HuH-7 (cell line): Measurements from ENCODE around the gene INTS1.
"Not testable (repeated sequence)": the region's sequence is repeated elsewhere in the genome, so short reads cannot be mapped to it uniquely, and the experiment has no call there.

Source experiments
- DNase-seq: peaks from one replicate; pipeline ENCODE4 v3.0.0; 2011; ENCODE audit warnings: low spot score

The INTS1 gene

DNA sequence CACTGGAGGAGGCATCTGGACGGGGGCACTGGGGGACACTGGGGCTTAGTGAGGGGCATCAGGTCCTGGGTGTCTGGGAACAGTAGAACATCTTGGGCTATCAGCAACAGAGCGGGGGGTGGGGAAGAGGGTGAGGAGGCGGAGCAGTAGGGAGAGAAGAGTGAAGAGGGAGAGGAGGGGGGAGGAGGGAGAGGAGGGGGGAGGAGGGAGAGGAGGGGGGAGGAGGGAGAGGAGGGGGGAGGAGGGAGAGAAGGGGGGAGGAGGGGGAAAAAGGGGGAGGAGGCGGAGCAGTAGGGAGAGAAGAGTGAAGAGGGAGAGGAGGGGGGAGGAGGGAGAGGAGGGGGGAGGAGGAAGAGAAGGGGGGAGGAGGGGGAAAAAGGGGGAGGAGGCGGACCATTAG, 58.2 kb downstream of the INTS1 start:
- DNase-seq: not testable (repeated sequence)

DNA sequence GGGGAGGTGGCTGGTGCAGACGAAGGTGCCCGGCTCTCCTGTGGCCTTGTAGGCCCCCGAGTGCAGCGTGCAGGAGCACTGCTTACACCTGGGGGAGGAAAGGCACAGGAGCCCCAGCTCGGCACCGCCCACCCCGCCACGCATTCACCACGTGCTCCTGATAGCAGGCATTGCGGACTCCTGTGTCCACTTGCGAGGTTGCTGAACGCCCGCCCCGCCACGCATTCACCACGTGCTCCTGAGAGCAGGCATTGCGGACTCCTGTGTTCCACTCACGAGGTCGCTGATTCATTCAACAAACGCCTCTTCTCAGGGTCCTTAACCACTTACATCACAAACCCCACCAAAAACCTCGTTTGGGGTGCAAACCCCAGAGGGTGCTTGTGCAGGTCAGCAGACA, 58.8 kb downstream of the INTS1 start:
- DNase-seq: no peak

DNA sequence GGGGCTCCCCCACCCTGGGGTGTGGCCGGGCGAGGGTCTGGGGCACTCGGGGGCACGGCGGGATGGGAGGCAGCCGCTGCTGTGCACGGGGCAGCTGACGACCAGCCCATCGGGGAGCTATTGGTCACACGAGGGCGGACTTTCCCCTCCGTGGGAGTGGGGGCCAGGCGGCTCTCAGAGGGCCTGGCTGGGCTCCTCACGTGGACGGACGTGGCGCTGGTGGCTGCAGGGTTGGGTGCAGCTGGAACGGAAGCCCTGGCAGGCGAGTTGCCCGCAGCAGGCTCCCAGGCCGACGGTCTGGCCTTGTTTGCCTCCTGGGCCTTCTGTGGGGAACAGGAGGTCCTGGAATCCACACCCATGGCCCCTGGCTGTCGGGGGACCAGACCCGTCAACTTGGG, 59.3 kb downstream of the INTS1 start:
- no peak for DNase-seq

DNA sequence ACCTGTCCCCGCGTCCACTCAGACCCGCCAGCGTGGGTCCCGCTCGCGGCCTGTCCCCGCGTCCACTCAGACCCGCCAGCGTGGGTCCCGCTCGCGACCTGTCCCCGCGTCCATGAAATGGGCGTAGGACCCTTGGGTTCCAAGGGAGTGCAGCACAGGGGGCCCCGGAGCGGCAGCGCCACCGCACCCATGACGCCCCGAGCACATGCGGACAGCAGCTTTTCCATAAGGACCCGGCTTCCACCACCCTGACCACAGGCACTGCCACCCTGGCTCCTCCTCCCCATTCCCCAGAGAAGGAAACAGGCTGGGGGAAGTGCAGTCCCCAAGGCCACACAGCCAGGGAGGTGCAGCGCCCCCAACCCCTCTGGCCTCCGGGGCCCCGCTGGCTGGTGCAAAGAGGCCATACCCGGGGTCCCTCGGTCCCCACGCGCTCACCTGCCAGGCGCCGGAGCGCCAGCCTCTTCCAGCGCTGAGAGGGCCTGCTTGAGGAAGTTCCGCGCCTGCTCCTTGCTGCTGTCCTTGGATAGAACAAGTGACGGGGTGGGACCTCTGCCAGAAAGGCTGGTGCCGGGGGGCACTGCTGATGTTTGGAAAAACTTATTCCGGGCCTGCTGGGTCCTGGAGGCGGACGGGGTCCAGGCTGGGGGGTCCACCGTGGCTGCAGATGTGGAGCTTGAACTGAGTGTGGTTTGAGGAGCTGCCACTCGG, 59.8 kb downstream of the INTS1 start:
- DNase-seq: no peak

DNA sequence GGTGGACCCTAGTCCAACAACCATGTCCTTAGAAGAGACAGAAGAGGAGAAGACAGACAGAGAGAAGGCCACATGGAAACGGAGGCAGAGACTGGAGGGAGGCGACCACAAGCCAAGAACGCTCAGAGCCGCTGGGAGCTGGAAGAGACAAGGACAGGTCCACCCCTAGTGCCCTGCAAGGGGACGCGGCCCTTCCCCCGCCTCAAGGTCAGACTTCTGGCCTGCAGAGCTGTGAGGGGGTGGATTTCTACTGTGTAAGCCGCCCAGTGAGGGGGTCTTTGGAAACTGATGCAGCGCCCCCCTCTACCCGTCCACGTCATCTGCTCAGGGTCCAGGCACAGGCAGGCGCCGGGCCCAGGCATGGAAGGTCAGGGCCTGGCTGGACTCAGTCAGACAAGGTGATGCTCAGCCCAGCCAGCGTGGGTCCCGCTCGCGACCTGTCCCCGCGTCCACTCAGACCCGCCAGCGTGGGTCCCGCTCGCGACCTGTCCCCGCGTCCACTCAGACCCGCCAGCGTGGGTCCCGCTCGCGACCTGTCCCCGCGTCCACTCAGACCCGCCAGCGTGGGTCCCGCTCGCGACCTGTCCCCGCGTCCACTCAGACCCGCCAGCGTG, 60.5 kb downstream of the INTS1 start:
- DNase-seq: not testable (repeated sequence)

DNA sequence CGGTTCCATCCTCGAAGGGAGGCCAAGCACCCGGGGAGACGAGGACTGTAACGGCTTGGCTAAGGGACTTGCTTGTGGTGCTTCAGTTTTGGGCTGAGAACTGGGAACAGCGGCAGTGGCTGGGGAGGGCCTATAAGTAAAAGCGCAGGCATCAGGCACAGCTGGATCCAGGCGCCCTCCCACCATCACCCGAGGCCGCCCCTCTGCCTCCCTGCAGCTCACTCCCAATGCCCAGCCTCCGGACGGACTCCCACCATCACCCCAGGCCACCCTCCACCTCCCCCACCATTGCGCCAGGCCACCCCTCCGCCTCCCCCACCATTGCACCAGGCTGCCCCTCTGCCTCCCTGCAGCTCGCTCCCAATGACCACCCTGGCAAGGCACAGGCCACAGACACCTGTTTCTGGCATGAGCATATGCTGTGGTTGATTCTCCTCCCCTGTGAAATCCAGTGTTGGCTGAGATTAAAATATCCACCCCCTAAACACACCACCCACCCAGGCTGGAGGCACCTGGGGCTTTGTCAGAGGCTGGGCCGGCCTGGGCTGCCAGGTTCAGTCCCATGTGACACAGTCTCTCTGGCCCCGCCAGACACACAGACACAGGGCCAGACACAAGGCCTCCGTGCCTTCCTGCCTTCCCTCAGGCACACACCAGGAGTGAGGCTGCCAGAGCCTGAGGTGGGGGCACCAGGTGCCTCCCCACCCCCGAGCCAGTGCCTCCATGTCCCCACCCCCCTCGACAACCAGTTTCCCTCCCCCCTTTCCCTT, 61.6 kb downstream of the INTS1 start:
- no peak for DNase-seq

DNA sequence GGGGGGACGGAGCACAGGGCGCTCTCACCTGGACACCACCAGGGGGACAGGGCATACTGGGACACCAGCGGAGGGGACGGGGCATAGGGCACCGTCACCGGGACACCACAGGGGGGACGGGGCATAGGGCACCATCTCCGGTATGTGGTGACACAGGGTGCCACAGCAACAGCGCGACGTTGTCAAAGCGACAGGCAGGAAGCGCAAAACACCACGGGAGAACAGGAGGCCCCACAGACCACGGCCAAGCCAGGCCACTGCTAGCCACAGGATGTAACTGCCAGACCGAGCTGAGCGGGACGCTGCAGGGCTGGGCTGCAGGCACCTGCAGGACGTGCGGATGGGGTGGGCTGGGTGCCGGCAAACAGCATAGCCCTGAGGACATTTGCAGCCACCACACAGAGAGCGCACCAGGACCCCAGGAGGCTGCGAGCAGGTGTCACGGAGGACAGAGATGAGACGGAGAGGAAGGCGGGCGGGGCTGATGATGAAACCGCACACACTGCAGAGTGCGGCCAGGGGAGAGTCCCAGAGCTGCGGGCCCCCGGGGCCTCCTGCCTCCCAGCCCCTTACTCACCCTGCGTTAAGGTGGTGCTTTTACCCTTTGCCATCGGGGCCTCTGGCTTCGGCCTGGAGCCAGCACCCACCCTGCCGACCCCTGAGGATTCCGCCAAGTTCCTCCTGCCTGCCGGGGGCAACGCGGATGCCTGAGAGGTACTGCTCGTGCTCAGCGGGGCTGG, 62.4 kb downstream of the INTS1 start:
- no peak for DNase-seq

DNA sequence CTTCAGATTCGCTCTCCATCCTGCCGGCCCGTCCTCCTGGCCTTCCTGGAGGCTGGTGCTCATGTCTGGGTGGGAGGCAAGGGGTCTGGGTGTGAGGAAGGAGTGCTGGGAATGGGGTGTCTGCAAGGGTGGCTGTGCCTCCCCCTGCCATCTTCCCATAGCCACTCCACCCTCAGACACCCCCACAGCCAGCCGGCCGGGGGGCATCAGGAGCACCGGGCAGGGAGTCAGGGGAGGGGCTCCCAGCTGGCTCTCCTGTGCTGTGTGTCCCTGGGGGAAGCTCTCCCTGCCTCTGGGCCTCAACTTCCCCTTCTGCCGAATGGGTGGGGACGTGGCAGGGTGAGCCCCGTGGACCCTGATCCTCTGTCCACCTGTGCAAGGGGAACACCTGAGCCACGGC, 63.6 kb downstream of the INTS1 start:
- no peak for DNase-seq

DNA sequence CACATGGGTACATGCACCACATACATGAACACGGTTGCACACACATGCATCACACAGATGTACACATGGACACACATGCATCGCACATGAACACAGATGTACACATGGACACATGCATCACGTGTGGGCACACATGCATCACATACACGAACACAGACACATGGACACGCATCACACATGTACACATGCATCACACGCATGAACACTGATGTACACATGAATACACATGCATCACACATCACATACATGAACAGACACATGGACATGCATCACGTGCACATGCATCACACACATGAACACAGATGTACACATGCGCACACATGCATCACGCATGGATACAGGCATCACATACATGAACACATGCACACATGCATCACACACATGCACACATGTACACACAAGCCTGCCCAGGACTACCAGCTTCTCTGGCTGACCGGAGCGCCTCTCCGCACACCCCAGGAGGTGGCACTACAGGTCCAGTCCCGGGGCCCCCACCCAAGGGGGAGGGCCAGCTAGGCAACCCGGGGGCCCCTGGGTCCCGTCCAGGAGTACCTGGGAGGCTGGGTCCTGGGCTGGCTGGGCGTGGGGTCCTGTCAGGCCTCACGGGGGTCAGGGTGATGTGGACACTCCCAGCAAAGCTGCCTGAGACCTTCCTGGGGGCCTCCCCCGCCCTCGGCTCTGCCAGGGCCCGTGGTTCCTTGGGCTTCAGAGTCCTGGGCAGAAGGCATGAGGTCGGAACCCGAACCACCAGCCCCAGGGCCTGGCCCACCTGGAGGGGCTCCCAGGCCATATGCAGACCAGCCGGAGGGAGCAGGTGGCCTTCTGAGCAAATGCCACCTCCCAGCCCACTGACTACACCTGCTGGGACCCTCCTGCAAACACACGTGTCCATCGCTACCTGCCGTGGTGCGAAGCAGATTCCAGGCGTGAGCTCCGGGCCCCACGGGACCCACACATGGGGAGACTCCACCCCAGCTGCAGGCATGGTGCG, 64.5 kb downstream of the INTS1 start:
- no peak for DNase-seq

DNA sequence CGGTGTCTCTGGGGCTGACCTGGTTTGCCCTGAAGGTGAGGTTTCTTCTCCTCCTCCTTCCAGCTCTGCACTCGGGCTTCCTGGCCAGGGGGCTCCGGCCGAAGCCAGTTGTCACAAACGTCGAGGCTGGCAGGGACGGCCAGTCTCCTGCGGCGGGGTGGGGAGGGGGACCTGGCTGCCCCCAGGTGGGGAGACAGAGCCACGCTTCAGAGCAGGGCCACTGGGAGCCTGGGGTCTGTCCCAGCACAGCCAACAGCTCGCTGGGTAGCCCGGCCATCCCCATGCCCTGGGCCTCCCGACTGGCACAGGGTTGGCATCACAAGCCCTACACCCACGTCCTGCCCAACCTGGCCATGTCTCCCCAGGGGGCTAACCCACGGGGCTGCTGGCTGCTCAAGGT, 65.4 kb downstream of the INTS1 start:
- no peak for DNase-seq

DNA sequence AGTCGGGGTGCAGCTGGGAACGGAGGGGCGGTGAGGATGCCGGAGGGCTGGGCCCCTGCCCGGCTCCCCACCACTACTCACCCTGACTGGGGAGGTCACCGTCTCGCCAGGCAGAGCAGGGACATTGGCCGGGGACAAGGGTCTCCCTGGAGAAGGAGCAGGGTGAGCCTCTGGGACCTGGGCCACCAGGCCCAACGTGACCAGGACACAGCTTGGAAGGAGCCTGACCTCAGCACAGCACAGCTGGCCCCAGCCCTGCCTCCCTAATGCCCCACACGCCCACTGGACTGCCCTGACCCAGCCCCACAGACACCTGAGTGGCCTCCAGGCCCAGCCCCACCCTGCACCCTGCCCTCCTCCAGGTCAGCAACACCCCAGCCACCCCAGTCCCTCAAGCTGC, 66.0 kb downstream of the INTS1 start:
- DNase-seq: no peak

DNA sequence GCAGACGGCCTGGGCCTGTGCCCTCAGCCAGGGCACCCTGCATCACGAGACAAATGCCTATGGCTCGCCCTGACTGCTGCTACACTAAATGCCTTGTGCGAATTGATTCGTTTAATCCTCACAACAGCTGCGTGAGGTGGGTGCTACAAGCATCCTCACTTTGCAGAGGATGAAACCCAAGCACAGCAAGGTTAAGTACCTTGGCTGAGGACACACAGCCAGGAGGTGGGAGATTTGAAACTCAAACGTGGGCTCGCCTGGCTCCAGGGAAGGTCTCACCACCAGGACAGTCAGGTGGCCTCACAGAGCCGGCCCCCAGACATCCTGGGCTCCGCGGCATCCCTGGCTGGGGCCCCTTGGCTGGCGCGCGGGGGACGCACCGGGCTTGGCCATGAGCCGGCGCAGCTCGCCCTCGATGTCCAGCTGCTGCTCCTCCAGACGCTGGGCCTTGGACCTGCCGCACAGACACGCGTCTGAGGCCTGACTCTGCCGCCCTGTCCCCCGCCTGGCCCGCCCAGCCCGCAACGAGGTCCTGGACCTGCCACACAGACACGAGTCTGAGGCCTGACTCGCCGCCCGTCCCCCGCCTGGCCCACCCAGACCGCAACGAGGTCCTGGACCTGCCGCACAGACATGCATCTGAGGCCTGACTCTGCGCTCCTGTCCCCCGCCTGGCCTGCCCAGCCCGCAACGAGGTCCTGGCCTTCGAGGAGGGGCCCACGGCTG, 66.9 kb downstream of the INTS1 start:
- no peak for DNase-seq

DNA sequence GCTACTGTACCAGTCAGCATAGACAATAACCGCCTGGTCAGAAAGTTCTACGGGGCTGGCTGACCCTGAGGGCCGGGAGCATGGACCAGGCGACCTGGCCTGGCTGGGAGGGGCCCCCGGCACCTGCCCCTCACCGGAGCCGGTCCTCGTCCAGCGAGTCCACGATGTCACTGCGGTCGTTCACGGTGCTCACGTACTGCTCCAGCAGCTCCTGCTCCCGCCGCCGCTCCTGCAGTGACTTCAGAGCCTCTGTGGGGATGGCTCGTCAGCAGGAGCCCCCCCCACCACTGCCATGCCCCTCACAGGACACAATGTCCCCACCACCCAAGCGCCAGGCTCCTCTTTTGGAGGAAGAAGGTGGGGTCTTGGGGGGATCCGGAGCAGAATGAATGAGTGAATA, 67.6 kb downstream of the INTS1 start:
- DNase-seq: no peak

DNA sequence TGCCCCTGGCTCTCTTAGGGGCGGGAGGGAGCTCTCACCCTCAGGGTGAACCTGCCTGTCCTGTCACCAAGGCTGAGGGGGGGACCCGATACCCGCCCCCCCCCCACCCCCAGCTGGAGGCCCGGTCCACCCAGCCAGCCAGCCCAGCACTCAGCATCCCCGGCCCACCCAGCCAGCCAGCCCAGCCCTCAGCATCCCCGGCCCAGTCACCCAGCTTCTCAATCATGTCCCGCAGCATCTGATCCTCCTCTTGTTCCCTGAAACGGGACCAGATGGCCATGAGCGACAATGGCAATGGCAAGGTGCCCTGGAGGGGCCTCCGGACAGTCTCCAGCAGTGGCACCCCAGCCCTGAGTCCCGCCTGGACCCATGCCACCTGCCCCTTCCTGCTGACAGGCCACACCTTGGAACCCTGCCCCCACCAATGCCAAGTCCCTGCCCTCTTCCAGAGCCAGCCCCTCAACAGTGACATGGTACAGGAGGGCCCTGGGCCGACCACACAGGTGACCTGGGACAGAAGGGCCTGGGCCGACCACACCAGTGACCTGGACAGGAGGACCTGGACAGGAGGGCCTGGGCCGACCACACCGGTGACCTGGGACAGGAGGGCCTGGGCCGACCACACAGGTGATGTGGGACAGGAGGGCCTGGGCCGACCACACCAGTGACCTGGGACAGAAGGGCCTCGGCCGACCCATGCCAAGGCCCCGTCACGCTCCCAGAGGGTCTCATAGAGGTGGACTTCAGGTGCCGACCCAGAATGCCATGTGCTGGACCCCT, 69.1 kb downstream of the INTS1 start:
- DNase-seq: no peak

DNA sequence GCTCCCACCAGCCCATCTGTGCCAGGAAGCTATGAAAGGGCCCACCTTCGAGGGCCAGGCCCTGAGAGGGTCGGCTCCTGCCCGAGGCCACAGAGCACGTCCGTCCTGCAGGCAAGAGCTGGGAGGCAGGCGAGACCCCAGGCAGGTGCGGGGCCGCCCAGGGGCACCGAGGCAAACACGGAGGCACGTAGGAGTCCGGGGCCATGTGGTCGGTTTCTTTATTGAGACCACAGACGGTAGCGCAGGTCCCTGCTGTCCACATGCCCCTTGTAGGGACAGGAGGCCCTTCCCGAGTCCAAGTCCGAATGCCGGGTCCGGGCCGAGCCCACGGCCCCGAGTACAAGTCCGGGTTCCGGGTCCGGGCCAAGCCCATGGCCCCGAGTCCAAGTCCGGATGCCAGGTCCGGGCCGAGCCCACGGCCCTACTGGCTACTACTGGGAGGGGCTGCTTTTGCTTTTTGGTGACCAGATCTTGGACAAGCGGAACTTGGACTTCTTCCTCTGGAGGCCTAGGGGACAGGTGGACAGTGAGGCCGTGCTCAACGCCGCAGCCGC, 69.9 kb downstream of the INTS1 start:
- no peak for DNase-seq

DNA sequence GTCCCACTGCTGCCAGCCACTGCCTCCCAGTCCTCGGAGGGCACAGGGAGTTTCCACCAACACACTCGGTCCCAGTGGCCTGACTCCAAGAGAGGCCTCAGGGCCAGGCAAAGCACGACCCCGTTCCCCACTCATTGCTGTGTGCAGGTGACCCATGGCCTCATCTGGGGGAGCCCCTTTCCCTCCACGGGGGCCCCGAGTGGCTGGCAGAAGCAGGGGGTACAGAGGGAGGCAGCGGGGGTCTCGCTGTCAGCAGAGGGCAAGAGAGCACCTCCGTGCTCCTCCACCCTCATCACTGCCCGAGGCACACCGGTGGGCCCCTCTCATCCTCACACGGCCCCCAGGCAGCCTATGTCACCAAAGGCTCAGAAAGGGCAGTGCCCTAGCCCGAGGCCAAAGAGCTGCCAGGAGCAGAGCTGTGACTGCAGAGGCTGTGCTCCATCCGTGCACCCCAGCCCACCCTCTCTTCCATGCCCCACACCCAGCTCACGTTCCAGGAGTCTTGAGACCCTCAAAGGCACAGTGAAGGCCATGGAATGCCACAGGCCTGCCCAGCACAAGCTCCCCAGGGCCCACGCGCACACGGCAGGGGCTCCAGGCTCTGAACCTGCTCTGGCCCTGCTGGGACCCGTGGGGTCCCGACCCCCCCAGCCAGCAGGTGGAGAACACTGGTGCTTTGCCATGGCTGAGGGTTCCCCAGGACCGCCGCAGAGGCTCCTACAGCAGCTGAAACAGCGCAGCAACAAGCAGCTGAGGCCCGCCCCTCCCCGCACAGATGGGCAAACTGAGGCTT, 70.9 kb downstream of the INTS1 start:
- no peak for DNase-seq

DNA sequence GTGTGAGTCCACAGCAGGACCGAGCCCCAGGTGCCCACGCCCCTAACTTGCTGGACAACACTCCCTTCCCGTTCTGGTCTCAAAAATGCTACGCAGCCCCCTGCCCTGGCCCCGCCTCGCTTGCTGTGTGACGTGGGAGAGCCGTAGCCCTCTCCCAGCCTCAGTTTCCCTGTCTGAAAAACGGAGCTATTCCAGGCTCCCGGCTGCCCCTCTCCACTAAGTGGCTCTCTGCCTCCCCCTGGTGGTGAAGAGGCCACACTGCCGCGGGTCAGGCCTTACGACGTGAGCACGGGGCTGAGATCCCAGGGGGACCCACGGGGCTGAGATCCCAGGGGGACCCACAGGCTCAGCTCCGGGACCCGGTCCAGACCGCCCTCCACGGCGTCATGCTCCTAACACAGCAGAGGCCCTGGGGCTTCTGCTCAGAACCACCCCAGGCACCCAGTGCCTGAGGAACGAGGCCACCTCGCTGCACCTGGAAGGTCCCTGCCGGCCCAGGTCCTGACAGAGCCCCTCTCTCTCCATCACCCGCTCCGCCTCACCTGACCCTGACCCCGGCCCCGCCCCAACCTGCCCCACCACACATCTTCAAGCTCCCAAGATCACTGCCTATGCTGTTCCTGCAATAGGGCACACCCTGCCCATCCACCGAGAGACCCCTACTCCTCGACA, 71.6 kb downstream of the INTS1 start:
- DNase-seq: peak; percentile 92
